Activated T-helper 1 cell treated with Interleukin-2 at 50 U/mL for 16 hours (primary cell): ENCODE data around the gene ADM5.
A peak's percentile ranks its signal among the peaks of the same experiment; 100 is the strongest.

Experiments used
- DNase-seq: peaks from one replicate; pipeline ENCODE4 v3.0.0-alpha.2; 2020; ENCODE audit warnings: low read depth

Gene ADM5

DNA sequence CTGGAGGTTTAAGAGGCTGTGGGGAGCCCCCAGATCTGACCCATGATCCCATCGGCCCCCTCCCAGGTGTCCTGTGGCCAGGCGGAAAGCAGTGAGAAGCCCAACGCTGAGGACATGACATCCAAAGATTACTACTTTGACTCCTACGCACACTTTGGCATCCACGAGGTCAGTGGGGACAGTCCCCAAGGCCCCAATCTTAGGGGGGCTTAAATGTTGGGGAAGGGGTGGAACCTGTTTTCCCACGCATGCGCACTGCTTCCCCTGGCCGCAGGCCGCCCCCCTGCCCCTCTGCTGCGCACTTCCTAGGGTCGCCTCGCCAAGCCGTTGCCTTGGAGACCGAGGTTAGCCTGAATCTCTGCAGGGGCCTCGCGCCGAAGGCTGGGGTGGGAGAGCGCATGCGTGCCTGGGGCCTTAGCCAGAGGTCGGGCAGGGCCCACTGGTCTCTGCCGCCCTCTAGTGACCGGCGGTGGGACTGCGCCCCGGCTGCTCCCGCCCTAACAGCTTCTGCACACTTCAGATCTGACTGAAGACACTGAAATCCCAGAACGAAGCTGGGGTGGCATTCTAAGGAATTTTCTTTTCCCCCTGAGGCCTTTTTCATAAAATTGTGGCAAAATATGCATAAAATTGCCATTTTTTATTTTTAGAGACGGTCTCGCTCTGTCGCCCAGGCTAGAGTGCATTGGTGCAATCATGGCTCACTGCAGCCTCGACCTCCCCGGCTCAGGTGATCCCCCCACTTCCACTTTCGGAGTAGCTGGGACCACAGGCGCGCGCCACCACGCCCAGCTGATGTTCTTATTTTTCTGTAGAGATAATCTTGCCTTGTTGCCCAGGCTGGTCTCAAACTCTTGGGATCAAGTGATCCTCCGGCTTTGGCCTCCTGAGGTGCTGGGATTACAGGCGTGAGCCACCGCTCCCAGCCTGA, 8.7 kb upstream of the ADM5 start:
- DNase-seq: peak; percentile 91

DNA sequence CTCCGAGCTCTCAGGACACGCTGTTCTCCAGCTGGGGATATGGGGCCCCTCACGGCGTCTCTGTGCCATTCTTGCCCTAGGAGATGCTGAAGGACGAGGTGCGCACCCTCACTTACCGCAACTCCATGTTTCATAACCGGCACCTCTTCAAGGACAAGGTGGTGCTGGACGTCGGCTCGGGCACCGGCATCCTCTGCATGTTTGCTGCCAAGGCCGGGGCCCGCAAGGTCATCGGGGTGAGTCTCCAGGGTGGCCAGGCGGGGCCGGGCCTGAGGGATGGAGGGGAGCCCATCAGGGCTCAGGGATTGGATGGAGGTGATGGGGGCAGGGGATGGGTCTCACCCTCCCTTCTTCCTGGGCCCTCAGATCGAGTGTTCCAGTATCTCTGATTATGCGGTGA, 7.6 kb upstream of the ADM5 start:
- no peak for DNase-seq

DNA sequence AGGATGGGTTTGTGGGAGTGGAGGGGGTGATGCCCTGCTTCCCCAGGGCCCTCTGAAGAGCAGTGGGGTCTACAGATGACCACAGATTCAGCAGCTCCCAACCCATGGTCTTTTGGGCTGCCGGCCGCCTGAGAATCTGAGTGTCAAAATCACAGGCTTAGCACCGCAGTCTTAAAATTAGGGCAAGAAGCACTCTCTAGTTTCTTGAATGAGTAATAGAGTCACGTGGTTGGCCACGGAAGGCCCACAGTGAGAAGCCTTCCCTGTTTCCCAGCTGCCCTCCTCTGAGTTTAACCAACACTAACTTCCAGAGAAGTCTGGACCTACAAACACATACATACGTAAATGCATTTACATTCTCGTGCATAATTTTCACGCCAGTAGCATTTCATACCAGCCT, 7.1 kb upstream of the ADM5 start:
- DNase-seq: no peak

GRCh38 chr19:49683814-49684250, 5.6 kb upstream of the ADM5 start:
- no peak for DNase-seq

GRCh38 chr19:49684251-49684982, 5.0 kb upstream of the ADM5 start:
- DNase-seq: no peak

DNA sequence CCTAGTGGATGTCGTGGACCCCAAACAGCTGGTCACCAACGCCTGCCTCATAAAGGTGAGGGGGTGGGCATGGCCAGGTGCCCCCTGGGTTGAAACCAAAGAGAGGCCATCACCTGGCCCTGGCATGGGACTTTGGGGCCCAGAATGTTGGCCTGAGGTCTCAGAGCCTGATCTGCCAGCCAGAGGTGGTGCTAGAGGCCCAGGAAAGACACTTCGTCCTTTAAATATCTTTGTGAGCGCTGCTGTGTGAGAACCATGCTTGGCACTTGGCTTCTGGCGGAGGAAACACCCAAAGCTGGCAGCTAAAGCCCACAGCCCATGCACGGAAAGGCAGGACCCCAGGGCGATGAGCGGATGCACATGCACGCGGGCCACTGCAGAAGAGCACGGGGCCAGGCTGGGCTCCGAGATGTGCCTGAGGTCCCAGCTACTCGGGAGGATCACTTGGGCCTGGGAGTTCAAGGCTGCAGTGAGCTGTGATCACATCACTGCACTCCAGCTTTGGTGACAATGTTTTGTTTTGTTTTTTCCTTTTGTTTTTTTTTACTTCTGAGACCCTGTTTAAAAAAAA, 4.3 kb upstream of the ADM5 start:
- no peak for DNase-seq

DNA sequence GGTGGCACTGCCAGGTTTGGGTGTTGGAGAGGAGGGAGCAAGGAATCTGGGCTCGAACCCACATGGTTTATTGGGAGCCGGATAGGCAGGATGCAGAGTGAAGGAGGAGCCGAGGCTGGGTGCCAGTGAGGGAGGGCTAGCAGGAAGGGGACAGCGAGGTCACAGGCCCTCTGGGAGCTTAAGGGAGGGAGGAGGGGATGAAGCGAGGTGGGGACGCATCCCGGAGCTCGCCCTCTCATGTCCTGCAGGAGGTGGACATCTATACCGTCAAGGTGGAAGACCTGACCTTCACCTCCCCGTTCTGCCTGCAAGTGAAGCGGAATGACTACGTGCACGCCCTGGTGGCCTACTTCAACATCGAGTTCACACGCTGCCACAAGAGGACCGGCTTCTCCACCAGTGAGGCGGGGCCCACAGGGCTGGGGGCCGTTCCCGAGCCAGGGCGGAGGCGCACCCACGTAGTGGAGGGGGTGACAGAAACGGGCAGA, 3.5 kb upstream of the ADM5 start:
- DNase-seq: no peak

DNA sequence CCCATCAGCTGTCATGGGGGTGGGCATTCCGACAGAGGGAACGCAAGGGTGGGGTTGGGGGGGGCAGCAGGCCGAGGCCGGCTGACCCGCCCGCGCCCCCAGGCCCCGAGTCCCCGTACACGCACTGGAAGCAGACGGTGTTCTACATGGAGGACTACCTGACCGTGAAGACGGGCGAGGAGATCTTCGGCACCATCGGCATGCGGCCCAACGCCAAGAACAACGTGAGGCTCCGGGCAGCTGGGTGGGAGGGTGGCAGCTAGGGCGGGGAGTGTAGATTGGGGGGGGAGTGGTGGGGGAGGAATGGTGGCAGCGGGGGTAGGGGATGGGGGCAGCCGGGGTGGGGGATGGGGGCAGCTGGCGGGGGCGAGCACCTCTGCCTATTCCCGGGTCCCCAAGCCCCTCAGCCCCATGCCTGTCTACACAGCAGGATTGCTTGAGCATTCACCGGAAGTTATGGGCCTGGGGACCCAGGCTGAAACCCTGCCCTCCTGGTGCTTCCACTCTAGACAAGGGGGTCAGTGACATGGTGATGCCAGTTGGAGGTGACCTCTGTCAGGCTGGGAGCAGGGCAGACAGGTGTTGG, 2.8 kb upstream of the ADM5 start:
- no peak for DNase-seq

- DNase-seq: no peak
Measured at GRCh38 chr19:49687150-49687549, 2.2 kb upstream of the ADM5 start.

DNA sequence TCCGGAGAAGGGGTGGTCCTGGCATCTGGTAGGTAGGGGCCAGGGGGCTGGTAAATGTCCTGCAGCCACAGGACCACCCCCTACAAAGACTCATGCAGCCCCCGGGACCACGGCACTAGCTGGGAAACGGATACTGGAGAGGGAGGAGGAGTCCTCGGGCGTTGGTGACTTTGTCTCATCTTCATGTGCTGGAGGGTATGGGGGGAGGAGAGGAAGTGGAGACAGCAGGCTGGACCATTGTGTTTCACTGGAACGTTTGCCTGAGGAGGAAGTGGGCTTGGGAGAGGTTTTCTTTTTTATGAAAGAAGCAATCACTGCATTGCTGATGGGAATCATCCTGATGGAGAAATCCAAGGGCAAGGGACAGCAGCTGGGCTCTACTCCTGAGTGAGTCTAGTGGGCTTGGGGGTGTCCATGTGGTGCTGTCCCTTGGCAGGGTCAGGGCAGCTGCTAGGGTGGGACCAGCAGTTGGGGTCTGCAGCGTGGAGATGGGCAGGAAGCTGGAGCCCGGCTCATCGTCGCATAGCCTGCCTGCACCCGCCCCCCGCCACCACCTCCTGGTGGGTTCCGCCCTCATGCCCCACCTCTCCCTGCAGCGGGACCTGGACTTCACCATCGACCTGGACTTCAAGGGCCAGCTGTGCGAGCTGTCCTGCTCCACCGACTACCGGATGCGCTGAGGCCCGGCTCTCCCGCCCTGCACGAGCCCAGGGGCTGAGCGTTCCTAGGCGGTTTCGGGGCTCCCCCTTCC, 1.7 kb upstream of the ADM5 start:
- no peak for DNase-seq

DNA sequence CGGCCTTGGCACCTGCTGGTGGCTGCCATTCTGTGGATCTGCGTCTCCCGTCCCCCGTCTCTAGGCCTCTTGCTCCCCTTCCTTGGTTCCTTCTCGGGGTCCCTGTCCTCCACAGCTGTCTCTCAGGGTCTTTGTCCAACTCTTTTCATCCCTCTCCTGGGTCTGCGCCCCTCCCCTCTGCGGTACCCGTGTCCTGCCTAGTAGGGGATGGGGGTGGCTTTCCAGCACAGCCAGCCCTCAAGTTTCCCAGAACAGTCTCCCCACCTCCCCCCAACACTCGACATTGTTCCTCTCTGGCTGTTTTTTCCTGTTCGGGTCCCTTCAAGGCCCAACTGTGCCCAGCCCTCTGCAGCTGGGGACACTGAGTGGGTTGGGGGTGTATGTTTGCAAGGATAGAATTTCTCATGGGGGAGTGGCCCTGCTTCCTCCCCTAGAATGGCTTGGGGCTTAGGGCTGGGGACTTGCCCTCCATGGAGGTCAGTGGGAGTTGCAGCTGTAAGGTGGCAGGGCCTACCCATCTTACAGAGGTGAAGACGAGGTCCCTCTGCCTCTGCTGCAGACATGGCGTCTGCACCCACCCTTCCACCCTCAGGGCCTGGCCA, 762 bp upstream of the ADM5 start:
- DNase-seq: no peak

GRCh38 chr19:49690079-49690655, 773 bp downstream of the ADM5 start:
- no peak for DNase-seq

DNA sequence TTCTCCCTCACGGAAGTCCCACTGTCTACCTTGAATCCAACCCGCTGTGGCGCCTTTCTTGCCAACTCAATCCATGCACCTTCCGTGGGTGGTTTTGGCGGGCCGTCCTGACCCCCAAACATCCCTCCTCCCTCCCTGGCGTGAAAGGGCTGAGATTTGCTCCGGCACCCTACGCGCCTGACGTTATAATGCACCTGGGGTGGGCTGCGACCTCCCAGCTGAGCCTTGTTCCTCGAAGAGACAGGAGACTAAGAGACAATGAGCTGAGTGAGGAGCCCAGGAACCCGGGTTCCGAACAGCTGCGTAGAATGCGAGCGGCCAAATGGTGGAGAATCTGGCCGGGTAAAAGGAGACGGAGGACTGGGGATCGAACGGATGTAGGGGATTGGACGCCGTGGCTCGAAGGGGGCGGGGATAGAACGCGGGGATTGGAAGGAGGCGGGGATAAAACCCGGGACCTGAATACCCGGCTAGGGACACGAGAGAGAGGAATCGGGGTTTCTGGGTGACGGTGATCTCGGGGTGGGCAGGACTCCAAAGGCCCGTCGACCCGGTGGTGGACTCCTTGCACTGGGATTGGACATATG, 1.4 kb downstream of the ADM5 start, which contains the start of gene CPT1C:
CPT1C (plus strand) TSS at position 461 of the 587 bp plus-strand sequence. CDS start 1,137 bp downstream, outside the sequence.
- no peak for DNase-seq

GRCh38 chr19:49691243-49692146, 2.1 kb downstream of the ADM5 start:
- DNase-seq: no peak

DNA sequence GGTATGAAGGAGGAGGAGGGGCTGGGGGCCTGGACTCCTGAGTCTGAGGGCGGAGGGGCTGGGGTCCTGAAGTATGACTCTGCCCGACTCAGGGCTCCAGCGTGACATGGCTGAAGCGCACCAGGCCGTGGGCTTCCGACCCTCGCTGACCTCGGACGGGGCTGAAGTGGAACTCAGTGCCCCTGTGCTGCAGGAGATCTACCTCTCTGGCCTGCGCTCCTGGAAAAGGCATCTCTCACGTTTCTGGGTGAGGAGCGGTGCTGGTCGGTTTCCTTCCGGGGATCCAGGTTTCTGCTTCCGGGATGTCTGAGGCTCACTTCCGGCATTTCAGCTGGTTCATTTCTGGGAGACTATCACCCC, 2.7 kb downstream of the ADM5 start:
- DNase-seq: no peak

GRCh38 chr19:49696115-49696514, 6.7 kb downstream of the ADM5 start:
- no peak for DNase-seq

DNA sequence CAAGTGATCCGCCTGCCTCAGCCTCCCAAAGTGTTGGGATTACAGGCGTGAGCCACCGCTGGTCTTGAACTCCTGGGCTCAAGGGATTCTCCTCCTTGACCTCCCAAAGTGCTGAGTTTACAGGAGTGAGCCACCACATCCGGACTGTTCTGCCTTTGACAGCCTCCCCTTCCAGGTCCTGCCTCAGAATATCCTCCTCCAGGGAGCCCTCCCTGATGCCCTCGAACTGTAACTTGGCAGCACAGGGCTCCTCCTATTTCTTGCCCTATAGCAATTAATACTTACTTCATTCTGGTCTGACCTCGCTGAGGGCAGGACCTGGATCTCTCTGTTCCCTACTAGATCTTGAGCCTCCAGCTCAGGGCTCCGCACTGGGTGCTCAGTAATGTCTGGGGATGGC, 7.5 kb downstream of the ADM5 start:
- no peak for DNase-seq

GRCh38 chr19:49699364-49699763, 10.0 kb downstream of the ADM5 start:
- no peak for DNase-seq

GRCh38 chr19:49700563-49700962, 11.2 kb downstream of the ADM5 start:
- no peak for DNase-seq
